ENCODE data around the gene CFP.

GRCh38 chrX:47633689-47634590 lies 4.2 kb upstream of the CFP start:
- TF ChIP-seq CTCF (IDR thresholded peaks at IDR 0.05; ENCODE audit: insufficient read depth, low read depth, low read length) (no peak), EZH2 (IDR thresholded peaks at IDR 0.05; ENCODE audit: insufficient read depth, low read length) (no peak)
